Measurements from ENCODE around the gene SPACA7.
"Not testable (repeated sequence)": the region's sequence is repeated elsewhere in the genome, so short reads cannot be mapped to it uniquely, and the experiment has no call there.

SPACA7 gene

DNA sequence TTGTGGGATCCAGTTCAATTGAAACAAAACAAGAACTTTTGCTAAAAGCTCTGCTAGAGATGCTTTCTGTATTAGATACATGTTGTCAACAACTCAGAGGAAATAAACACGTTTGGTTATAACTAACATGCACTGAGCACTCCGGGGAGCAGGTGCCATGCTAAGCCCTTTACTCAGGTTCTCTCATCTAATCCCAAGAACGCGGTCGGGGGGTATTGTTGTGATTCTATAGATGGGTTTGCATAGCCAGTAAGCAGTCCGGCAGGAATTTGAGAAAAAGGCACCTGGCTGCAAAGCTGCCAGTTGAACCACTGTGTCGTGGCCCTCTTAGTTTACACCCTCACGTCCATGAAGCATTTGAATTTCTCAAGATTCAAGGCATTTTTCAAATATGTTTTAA, 24.3 kb upstream of the SPACA7 start:
- DNase-seq: no peak

DNA sequence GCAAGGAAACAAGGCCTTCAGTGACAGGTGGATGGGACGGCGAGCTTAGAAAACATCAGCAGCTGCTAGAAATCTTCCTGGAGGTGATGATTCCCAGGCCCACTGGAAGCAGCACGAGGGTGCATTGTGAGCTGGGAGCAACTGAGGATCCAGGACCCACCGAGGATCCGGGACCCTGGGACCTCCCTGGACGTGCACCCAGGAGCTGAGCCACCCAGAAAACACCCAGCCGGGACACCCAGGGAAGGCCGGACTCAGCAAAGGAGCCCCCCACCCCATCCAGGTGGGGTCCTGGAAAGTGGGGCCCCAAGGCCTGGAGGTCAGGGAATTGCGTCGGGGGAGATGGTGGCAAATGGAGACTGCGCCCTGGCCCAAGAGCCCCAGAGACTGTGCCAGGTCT, 22.3 kb upstream of the SPACA7 start:
- no peak for DNase-seq

DNA sequence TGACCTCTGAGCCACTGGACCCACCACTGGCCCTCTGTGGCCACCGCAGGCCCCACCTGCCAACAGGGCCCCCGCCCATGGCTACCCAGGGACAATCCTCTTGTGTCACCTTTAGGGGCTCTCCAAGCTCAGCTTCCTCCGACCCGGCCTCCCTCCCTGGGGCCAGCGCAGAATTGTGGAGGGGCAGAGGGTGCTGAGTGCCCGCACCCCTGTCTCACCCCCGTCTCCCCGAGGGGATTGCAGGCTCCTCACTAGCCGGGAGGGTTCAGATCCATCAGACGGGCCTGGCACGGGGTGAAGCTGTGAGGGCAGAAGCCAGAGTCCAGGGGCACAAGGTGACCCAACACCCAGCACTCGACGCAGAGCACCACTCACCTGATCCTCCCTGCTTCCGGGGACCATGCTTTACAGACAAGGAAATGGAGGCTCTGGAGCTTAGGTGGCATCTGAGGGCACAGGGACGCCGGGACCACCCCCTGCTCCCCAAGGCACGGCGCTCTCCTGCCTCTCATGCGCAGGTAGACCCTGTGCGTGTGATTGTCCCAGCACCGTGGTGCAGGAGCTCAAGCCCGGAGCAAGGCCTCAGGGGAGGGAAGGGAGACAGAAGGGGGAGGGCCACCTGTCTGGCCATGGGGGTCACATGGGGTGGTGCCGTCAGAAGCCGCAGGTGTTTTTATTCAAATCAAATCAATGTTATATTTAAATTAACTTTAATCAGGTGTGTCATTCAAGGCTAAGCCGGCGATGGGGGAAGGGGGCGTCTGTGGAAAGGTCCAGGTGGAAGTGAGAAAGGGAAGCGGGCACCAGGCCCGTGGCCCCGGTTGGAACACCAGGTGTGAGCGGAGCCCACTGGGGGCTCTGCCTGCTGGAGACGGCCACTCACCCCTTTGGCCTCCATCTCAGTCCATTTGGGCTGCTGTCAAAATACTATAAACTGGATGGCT, 21.6 kb upstream of the SPACA7 start:
- DNase-seq: no peak

DNA sequence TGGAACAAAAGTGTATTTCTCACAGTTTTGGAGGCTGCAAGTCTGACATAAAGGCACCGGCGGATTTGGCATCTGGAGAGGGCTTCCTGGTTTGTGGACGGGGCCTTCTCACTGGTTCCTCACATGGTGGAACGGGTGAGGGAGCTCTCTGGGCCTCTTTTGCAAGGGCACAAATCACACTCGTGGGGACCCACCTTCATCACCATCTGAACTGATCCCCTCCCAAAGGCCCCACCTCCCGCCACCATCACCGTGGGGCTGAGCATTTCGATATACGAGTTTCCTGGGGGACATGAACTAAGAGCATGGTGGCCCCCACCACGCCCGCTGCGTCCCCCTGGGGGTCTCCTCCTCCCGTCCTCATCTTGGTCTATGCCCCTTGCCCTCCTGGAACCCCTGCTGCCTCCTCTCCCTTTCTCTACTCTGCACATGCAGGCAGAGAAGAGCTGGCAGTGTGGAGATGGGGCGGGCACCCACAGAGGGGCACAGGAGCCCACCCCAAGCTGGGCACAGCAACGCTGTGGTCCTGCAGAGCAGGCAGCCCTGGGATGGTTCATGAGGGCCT, 20.8 kb upstream of the SPACA7 start:
- no peak for DNase-seq

DNA sequence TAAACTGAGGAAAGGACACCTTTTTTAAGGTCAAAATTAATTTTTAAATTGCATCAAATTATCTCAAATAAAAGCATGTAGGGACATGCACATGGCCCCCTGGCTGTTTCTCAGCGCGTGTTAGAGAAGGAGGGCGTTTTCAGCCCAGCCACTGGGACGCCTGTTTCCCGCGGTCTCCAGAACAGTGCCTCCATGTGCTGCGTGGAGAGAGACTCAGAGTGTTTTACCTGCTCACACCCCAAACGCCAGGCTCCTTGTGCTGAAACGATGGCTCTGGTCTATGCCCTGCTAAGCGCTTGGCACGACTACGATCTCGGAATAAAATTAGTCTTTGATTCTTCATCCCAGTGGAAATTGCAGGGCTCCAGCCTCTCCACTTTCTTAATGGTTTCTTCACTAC, 20.0 kb upstream of the SPACA7 start:
- DNase-seq: no peak

DNA sequence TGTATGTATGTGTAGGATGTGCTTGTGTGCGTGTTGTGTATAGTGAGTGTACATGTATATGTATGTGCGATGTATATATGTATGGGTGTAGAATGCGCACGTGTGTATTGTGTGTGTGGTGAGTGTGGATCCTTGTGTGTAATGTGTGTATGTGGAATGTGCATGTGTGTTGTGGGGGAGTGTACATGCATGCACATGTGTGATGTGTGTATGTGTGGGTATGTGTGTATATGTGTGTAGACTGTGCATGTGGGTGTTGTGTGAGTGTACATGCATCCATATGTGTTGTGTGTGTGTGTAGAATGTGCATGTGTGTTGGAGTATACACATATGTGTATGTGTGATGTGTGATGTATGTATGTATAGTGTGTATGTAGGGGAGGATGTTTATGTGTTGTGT, 18.0 kb upstream of the SPACA7 start:
- no peak for DNase-seq

DNA sequence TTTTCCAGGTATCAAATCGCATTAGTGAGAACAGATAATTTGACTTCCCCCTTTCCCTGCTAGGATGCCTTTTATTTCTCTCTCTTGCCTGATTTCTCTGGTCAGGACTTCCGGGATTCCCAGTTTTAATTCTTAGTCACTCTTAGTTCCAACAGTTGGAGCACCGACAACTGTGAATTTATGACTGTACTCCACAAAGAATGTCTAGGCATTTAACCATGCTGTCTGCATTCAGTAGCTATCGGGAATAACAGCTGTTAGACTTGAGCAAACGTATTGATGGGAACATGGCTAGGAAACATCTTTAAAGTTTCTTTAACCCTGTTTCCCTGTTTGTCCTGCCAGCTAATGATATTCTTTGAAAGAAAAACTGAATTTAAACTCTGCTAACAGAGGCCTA, 14.1 kb upstream of the SPACA7 start:
- no peak for DNase-seq

DNA sequence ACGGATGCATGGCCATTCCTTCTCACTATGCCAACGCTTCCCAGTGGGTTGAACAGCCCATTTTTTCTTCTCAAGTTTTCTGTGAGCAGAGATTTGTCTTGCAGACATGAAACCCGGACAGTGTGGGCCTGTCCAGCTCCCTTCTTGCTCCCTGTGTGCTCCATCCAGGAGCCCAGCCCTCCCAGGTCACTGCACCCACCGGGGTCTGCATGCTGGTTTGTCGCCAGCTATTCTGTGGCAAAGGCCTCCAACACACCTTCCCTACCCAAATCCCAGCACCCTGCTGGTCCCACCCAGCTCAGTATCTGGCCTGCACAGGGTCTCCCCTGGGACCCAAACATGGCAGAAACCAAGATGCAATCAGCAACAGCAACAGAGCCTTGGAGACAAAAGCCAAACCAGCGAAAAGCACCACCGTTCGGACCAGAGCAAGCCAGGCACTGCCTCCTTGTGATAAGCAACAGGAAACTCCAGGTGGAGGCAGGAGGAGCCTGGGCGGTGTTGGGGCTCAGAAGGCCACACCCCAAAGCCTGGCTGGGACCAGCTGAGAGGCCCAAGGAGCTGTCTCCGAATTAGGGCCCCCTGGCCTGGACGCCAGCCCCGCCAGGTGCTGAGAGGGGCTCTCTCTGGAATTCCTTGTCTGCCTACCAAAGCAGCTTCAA, 12.2 kb upstream of the SPACA7 start:
- no peak for DNase-seq

DNA sequence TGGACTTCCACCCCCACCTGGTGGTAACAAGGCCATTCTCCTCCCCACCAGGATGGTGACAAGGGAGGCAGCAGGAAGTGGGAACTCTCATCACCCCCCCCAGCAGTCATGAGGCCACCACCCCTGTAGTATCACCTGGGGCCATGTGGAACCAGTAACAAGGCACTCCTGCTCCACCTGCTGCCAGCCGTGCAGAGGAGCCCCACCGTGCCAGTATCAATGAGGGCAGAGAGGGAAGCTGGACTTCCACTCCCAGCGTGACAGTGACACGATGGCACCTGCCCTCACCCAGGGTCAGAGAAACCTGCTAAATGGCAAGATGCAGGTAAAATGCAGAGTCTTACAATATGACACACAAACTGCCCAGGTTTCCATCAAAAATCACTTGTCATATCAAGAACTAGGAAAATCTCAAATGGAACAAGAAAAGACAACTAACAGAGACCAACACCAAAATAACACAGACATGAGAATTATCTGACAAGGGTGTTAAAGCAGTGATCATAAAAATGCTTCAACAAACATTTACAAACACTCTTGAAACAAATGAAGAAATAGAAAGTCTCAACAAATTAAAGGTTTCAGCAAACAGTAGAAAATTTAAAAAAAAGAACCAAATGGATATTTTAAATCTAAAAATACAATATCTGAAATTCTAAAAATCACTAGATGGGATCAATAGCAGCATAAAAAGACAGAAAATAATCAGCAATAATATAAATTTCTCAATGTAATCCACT, 9.1 kb upstream of the SPACA7 start:
- DNase-seq: no peak

DNA sequence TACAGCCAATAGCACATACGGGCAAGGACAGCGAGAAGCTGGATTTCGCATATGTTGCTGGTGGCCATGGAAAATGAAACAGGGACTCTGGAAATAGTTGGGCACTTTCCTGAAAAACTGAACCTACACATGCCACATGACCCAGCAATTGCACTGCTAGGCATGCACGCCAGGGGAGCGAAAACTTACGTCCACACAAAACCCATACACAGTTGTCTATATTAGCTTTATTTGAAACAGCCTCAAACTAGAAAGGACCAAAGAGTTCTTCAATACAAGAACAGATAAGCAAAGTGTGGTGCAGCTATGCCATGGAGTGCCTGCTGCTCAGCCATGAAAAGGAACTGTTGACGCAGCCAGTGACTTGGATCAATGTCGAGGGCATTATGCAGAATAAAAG, 7.3 kb upstream of the SPACA7 start:
- DNase-seq: no peak

DNA sequence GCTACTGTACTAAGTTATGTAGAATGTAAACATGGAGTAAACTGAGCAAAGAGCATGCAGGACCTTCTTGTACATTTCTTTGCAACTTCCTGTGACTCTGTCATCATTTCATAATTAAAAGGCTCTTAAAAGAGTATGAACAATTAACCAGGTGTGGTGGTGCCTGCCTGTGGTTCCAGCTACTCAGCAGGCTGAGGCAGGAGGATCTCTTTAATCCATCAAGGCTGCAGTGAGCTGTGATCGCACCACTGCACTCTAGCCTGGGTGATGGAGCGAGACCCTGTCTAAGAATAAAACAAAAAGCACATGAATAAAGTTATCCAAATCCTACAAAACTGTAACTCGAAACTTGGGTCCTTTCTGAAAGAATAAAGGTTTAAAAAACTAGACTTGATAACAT, 5.8 kb upstream of the SPACA7 start:
- no peak for DNase-seq

DNA sequence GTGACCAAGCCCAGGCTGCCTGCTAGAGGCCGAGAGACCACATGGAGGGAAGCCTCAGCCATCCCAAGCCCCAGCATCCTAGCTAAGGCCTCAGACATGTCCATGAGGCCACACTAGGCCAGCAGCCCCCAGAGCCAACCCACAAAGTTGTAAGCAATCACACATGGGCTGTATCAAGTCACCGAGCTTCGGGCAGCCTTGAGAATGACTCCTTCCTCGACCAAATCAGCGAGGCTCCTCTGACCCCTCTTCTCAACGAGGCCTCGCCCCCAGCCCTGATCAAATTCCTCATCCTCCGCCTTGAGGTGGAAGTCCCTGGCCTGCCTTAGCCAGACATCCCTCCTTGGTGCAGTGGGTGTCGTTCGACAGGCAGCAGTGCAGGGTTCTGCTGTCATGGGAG, 1.9 kb upstream of the SPACA7 start:
- DNase-seq: no peak

DNA sequence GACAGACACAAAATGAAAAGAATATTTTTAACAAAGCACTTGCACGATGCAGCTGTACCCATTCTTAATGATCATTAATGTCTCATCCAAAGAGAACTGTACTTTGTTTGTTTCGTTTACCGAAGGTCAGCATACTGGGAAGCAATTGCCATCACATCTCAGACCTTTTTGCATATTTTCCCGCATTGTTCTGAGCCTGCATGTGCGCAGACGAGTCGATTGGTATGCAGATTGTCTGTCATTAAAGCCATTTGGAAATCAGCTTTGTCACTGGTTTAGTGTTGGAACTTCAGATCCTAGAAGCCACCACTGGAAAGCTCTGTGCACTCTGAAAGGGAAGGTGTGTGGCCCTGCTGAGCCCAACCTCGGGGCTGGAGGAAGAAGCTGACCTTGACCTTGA, 15.6 kb downstream of the SPACA7 start:
- DNase-seq: no peak

DNA sequence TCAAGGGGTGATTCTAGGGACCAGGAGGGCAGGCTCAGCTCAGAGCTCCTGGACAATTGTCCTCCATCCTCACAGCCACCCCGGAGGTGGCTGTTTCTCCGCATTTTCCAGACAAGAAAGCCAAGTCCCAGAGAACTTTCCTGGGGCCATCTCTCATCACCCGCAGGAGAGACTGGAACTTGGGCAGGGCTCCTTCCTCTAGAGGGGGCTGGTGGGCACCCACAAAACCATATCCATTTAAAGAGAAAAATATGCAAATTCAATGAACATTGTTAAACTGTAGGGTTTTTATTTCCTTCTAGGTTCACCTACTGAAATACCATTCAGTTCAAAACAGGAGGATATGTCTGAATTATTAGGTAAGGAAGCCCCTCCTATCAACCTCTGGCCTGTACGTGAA, 16.6 kb downstream of the SPACA7 start:
- DNase-seq: no peak

DNA sequence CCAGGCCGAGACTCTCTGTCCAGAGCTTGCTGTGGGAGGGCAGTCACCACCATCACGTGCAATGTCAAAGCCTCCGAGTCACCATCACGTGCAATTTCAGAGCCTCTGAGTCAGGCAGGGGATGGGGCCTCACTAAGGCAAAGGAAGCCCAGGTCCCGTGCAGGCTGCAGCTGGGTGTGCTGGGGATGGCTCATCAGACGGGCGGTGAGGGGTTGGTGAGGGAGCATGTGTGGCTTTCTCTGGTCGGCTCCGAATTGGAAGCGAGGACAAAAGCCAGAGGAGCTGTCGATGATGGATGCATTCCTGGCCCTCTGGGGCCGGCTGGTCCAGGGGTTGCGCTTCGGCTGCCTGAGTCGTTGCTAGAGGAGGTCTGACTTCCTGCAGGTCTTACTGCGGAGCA, 18.9 kb downstream of the SPACA7 start:
- not testable (repeated sequence) for DNase-seq

DNA sequence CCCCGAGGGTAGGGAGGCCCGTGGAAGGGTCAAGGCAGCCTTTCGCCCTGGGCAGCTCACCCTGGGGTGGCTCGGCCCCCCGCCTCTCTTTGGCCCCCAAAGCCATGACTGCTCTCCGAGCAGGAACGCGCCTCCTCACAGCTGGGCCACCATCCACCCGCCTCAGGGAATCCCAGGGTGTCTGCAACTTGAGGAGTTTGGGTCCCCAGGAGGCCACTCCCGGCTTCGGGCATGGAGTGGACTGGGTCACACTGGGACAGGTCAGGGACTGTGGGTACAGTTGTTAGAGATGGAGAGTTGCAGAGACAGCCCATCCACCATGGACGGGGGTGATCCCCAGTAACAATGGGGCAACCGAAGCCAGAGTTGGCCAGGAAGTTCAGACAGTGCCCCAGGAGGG, 19.8 kb downstream of the SPACA7 start:
- DNase-seq: not testable (repeated sequence)

DNA sequence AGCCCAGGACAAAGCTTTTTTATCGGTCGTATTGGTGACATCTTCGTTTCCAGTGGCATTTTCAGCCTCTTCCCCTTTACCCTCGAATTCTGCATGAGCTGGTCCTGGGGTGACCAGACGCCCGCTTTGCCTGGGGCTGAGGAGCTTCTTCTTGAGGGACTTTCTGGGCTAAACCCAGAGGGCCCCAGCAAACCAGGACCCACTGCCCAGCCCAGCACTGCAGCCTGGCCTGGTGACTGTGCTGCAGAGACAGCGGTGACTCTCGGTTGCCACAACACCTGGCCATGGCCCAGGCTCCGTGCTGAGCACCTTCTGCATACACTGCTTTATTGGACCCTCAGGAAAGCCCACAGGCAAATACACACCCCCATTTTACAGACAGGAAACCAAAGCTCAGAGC, 21.0 kb downstream of the SPACA7 start:
- no peak for DNase-seq

DNA sequence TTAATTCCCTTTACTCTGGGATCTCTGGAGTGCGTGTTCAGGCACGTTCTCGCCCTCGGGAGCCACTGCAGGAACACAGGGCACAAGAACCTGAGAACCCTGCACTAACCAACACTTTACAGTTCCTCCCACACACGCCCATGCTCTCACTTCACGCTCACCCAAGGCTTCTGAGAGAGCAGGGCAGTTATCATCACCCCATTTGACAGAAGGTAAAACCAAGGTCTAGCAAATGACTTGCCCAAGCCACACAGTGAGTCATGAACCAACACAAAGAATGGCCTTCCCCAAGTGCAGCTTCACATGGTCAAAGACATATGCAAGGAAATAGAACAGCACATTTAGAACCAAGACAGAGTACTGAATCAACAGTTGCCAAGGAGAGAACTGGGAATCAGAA, 22.2 kb downstream of the SPACA7 start:
- not testable (repeated sequence) for DNase-seq

DNA sequence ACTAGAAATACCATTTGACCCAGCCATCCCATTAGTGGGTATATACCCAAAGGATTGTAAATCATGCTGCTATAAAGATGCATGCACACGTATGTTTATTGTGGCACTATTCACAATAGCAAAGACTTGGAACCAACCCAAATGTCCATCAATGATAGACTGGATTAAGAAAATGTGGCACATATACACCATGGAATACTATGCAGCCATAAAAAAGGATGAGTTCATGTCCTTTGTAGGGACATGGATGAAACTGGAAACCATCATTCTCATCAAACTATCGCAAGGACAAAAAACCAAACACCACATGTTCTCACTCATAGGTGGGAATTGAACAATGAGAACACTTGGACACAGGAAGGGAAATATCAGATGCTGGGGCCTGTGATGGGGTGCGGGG, 33.7 kb downstream of the SPACA7 start:
- DNase-seq: not testable (repeated sequence)

DNA sequence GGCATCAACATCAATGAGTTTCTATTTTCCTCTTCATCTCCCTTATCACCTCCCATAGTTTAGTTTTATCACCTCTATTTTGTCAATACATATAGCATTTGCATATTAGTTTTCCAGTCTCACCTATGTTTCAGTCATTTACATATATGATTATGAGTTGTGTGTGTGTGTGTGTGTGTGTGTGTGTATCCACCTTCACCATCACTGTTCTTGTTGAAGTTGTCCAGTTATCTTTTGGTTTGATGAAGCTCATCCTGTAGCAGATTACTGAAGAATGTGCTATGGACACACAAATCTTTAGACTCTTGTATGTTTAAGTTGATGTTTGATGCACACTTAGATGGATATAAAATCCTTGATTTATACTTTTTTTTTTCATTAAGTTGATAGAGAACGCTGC, 40.5 kb downstream of the SPACA7 start:
- DNase-seq: no peak

DNA sequence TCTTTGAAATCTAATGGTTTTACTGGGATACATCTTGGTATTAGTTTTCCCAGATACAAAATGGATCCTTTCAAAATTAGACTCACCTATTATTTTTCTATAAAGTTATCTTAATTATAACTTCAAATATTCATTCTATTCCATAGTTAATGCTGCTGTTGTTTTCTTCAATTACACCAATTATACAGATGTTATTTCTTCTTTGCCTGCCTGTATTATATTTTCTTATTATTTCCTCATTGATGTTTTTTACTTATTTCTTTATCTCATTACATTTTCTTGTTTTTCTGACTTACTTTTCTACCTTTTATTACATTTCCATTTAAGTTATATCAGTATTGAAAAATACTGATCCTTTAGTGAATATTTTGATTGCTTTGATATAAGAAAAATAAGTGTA, 40.9 kb downstream of the SPACA7 start:
- DNase-seq: no peak

DNA sequence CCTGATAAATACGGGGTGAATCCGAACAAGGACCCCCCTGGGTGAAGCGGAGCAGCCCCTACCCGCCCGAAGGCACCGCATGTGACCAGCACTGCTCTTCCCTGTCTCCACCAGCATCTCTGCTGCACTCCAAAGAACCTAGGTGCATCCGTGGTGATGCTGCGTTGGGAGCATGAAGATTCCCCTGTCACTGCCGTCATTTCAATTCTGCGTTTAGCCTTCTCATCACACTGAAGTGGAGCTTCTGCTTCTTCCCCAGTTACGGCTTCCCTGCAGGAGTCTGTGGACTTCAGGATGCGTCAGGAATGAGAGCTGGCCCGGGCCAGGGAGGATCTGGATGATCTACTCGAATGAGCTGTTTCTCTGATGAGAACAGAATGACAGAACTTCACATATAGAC, 47.9 kb downstream of the SPACA7 start:
- DNase-seq: no peak

DNA sequence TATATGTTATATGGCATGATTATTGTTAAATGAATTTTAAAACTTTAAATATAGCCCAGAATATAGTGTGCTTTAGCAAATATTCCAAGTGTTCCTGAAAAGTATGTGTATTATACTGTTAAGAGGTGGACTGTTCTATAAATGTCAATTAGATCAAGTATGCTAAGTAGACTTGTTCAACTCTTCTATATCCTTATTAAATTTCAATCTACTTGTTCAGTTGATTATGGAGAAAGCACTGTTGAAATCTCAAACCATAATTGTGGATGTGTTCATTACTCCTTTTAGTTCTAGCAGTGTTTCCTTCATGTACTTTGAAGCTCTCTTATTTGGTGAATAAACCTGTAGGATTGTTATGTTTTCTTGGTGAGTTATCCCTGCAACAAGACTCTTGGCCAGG, 52.5 kb downstream of the SPACA7 start:
- no peak for DNase-seq

DNA sequence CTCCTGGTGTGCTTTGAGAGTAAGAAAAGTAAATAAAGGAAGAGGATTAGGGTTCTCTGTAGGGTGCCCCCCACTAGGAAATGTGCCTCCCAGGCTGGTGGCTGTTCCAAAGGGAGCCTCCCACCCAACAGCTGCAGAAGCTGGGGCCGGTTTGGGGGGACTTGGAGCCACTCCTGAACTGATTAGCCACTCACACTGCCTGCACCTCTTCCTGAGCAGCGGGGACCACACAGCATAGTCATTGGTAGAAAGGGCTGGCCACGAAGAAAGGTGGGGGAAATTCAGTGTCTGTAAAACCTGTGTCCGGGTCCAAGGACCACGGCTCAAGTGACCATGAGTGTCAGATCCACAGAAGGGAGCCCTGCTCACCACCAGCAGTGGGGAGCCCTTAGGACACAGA, 55.6 kb downstream of the SPACA7 start:
- no peak for DNase-seq

Data from RPMI8226 (cell line).